Measurements from ENCODE around the gene POU6F2. TPM values are rescaled to one million over a fixed set of nuclear protein-coding genes. Genes with fewer than 3 reads are reported as not detected.

The POU6F2 gene
- total and polyA plus RNA-seq, 7 donors: 0.01 TPM; not detected in 6

DNA sequence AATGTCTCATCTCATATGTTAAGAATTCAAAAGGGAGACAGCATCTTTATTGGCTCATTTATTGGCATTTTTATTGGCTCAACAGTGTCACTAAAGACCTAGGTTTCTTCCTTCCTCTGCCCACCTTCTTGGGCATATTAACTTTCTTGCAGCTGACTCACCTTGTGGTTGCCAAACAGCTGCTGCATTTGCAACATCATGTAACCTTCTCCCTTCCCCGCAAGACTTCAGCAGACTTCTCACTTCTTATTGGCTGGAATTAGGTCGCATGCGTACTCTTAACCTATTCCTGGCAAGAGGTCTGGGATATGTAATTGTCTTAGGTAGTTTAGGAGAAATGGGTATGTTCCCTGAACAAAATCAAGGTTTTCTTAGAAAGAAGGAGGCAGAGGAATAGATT lies 263.2 kb downstream of the POU6F2 start:
- WGBS, 3 donors: 45 to 74% (median 71%) methylated on average over 3 of the region's 3 CpGs
- no peak overlapping the region for H3K4me3 ChIP-seq
- ATAC-seq (no peak), DNase-seq (no peak)
- H3K27ac ChIP-seq: no peak overlapping the region
- intact Hi-C loops (cut with DNase I): no loop called here
- H3K4me1 ChIP-seq: no peaks in the 10 kb centered on the region
- TF ChIP-seq, protein P1, sequence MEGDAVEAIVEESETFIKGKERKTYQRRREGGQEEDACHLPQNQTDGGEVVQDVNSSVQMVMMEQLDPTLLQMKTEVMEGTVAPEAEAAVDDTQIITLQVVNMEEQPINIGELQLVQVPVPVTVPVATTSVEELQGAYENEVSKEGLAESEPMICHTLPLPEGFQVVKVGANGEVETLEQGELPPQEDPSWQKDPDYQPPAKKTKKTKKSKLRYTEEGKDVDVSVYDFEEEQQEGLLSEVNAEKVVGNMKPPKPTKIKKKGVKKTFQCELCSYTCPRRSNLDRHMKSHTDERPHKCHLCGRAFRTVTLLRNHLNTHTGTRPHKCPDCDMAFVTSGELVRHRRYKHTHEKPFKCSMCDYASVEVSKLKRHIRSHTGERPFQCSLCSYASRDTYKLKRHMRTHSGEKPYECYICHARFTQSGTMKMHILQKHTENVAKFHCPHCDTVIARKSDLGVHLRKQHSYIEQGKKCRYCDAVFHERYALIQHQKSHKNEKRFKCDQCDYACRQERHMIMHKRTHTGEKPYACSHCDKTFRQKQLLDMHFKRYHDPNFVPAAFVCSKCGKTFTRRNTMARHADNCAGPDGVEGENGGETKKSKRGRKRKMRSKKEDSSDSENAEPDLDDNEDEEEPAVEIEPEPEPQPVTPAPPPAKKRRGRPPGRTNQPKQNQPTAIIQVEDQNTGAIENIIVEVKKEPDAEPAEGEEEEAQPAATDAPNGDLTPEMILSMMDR (IDR thresholded peaks at IDR 0.05): no peak
- H3K9me3 ChIP-seq: no peaks in the 10 kb centered on the region
- no peaks in the 10 kb centered on the region for H3K36me3 ChIP-seq (ENCODE audit: insufficient read depth in 1 of 2, low read depth in 1 of 2)
- H3K27me3 ChIP-seq (ENCODE audit: insufficient read depth in 3 of 3, low read length in 2 of 3): no peaks in the 10 kb centered on the region

DNA sequence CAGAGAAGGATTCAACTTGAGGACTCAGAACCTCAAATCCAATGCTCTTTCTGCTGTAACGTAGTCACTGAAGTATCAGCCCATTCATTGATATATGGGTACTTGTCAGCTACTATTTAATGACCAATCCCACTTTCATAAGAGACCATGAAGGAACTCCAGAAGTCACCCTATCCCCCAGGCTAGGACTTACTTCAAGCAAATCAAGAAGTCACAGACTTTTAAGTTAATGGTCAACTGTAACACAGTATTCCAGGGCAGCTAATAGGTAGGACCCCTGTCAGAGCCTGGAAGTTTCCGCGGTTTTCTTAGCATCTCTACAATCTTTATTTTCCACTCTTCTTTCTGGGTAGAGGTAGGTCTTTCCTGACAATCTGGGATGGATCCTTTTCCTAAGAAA lies 269.9 kb downstream of the POU6F2 start:
- no peak for DNase-seq
- H3K27me3 ChIP-seq (ENCODE audit: insufficient read depth in 3 of 3, low read length in 2 of 3): no peaks in the 10 kb centered on the region
- TF ChIP-seq, protein P1 (IDR thresholded peaks at IDR 0.05): no peak
- H3K4me1 ChIP-seq: no peaks in the 10 kb centered on the region
- H3K27ac ChIP-seq: no peak overlapping the region
- no peaks in the 10 kb centered on the region for H3K9me3 ChIP-seq
- no peak overlapping the region for H3K4me3 ChIP-seq
- no peaks in the 10 kb centered on the region for H3K36me3 ChIP-seq (ENCODE audit: insufficient read depth in 1 of 2, low read depth in 1 of 2)
- intact Hi-C loops (cut with DNase I): no loop called here
- 76 to 82% (median 79%) methylated on average over 3 of the region's 3 CpGs for WGBS, 3 donors
- ATAC-seq: no peak

DNA sequence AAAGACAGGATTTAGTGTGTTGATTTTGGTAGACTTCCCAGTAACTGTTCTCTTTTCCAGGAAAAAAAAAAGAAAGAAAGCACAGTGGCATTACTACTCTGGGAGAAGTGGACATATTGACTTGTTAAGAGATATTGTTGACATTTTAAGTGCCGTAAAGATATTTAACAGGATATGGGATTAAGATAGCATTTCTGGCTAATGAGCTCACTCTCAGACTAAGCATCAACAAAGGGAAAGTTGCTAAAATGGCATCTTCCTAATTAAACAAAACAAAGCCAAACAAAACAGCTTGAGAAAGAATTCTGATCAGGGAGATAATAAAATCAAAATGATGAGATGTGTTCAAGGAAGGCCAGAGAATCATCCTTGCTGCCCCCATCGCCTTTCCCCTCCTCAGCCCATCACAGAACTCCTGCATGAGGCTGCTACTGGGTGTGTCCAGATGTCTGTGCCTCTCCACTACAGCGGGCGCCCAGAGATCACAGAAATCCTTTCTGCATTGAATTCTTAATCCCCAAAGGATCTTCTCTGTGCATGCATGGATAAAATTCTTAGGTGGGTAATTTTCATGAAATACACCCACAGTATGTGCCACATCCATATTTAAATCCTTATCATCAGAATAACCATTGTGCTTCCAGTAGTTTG lies 270.5 kb downstream of the POU6F2 start:
- Histone ChIP-seq H3K4me3 (no peak overlapping the region), H3K36me3 (ENCODE audit: insufficient read depth in 1 of 2, low read depth in 1 of 2) (no peaks in the 10 kb centered on the region), H3K9me3 (no peaks in the 10 kb centered on the region), H3K27me3 (ENCODE audit: insufficient read depth in 3 of 3, low read length in 2 of 3) (no peaks in the 10 kb centered on the region), H3K27ac (no peak overlapping the region), H3K4me1 (no peaks in the 10 kb centered on the region)
- intact Hi-C loops (cut with DNase I): no loop called here
- ATAC-seq (no peak), DNase-seq (no peak)
- WGBS, 3 donors: 72 to 83% (median 77%) methylated on average over 4 of the region's 4 CpGs
- TF ChIP-seq, protein P1 (IDR thresholded peaks at IDR 0.05): no peak

DNA sequence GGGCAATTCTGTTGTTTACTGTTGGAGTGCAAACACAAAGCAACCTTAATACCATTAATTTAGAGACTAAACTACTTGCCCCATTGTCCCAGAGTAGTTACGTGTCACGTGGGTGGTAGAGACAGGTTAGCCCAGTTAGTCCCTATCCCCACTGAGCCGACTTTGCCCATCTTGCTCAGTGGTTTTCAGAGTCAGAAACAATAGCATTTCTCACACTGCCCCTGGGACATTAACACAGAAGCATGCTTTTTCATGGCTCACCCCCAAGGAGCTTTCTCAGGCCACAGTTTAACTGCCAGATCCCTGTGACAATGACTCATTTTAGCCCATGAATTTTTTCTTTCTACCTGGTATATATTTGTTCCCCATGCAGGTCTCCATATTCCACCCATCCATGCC lies 271.0 kb downstream of the POU6F2 start:
- Histone ChIP-seq H3K9me3 (no peaks in the 10 kb centered on the region), H3K27me3 (ENCODE audit: insufficient read depth in 3 of 3, low read length in 2 of 3) (no peaks in the 10 kb centered on the region), H3K27ac (no peak overlapping the region), H3K4me1 (no peaks in the 10 kb centered on the region), H3K4me3 (no peak overlapping the region), H3K36me3 (ENCODE audit: insufficient read depth in 1 of 2, low read depth in 1 of 2) (no peaks in the 10 kb centered on the region)
- 63 to 75% (median 72%) methylated on average over 3 of the region's 3 CpGs for WGBS, 3 donors
- DNase-seq (no peak), ATAC-seq (no peak)
- TF ChIP-seq, protein P1 (IDR thresholded peaks at IDR 0.05): no peak
- intact Hi-C loops (cut with DNase I): no loop called here

DNA sequence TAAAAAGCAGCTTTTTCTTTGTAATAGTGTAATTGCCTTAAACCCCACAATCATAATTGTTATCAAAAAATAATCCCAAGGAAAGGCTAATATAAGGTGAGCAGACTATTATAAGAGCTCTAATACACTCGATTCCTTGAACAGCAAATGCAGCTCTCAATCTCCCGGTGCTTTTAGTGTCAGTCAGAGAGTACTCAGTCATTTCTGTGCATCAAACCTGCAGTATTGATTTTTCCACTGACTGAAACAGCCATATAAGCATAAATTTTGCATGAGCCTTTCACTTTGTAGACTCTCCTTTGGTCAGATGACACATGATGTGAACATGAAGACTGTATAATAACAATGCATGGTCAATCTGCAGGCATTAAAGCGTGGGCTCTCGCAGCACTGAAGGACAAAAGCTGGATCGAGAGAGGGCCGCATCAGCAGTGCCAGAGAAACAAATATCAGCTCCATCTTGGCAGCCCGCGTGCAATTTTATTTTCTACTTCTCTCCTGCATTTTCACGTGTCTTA lies 272.0 kb downstream of the POU6F2 start:
- Histone ChIP-seq H3K4me1 (no peaks in the 10 kb centered on the region), H3K4me3 (no peak overlapping the region), H3K36me3 (ENCODE audit: insufficient read depth in 1 of 2, low read depth in 1 of 2) (no peaks in the 10 kb centered on the region), H3K27ac (no peak overlapping the region), H3K9me3 (no peaks in the 10 kb centered on the region), H3K27me3 (ENCODE audit: insufficient read depth in 3 of 3, low read length in 2 of 3) (no peaks in the 10 kb centered on the region)
- TF ChIP-seq, protein P1 (IDR thresholded peaks at IDR 0.05): no peak
- ATAC-seq (no peak), DNase-seq (no peak)
- WGBS, 3 donors: 88 to 89% (median 89%) methylated on average over 9 of the region's 9 CpGs
- intact Hi-C loops (cut with DNase I): no loop called here

Measured in psoas muscle (tissue), 8 donors.